HCT116 (cell line): ENCODE results near the gene TRMT2A. TPM values are rescaled to one million over a fixed set of nuclear protein-coding genes. Genes with fewer than 3 reads are reported as not detected.
A peak's percentile ranks its signal among the peaks of the same experiment; 100 is the strongest.

Experiments used
- ATAC-seq: fragments of 200-7000 bp; cut with Tn5 transposase; 2 replicates; pipeline ENCODE4 v1.9.1; 2020; ENCODE audit warnings: mild to moderate bottlenecking, moderate library complexity
- BruUV-seq: library from RNA; stranded (reverse); fragments of 400-500 nt; replicated peaks from 2 replicates; lab custom pipeline; 2021; lab: Mats Ljungman, UMichigan
- CTCF ChIA-PET: fragments of 300-600 bp; sonication (Branson Sonifier 250); formaldehyde crosslinking; loops from one replicate; lab custom pipeline; 2021; ENCODE audit warnings: antibody characterized with exemption; lab: Charles Lee
- POLR2A ChIA-PET: fragments of 300-600, 350-600 bp; sonication (Branson Sonifier 250); formaldehyde crosslinking; loops from one replicate; lab custom pipeline; 2021; ENCODE audit warnings: antibody characterized with exemption; lab: Charles Lee
- RAD21 ChIA-PET, 2 experiments: fragments of 300-600 bp; sonication (Branson Sonifier 250); formaldehyde crosslinking; loops; one replicate each; lab custom pipeline; 2023; ENCODE audit warnings: low total read pairs in 2 of 2; ENCODE audit not compliant: uncharacterized antibody in 2 of 2, unreplicated experiment in 2 of 2, low non-redundant PET in 1 of 2; lab: Charles Lee
- DNase-seq: peaks from one replicate; pipeline ENCODE4 v3.0.0-alpha.2; 2010; ENCODE audit warnings: low read depth, low spot score
- H2AFZ ChIP-seq: fragments of 200-600 bp; shearing (Covaris generic), sonication (generic); 2 replicates; pipeline ENCODE4 v1.6.1; 2017; ENCODE audit warnings: low read depth, mixed run types, mixed read lengths, antibody characterized with exemption, low read length; ENCODE audit not compliant: poor library complexity, severe bottlenecking
- H3K27ac ChIP-seq: 2 replicates; pipeline ENCODE4 v1.5.1; 2012; ENCODE audit warnings: low read depth, low read length
- H3K27me3 ChIP-seq: fragments of 200-600 bp; sonication (generic); 2 replicates; pipeline ENCODE4 v1.6.1; 2016; ENCODE audit warnings: mixed run types, low read length, mixed read lengths; ENCODE audit not compliant: insufficient read depth
- H3K36me3 ChIP-seq, 2 experiments: fragments of 200-500 bp in 1 of 2; fragments of 200-600 bp in 1 of 2; sonication (Bioruptor generic) in 1 of 2; sonication (generic) in 1 of 2; 2 replicates each; pipeline versions ENCODE4 v1.5.1 to v1.6.1; 2014 to 2016; ENCODE audit warnings: low read length in 2 of 2, inconsistent platforms in 1 of 2, mixed read lengths in 1 of 2, mixed run types in 1 of 2; ENCODE audit not compliant: insufficient read depth in 2 of 2, control insufficient read depth in 1 of 2
- H3K4me1 ChIP-seq, 2 experiments: fragments of 200-600 bp in 1 of 2; sonication (generic) in 1 of 2; 2 replicates each; pipeline versions ENCODE4 v1.5.1 to v1.6.1; 2012 to 2017; ENCODE audit warnings: low read length in 2 of 2, inconsistent platforms in 1 of 2, mild to moderate bottlenecking in 1 of 2, mixed read lengths in 1 of 2, mixed run types in 1 of 2, moderate library complexity in 1 of 2; ENCODE audit not compliant: insufficient read depth in 2 of 2, control insufficient read depth in 1 of 2
- H3K4me2 ChIP-seq: fragments of 200-600 bp; sonication (generic); 2 replicates; pipeline ENCODE4 v1.6.1; 2017; ENCODE audit warnings: mixed run types, low read length, mixed read lengths
- H3K4me3 ChIP-seq, 2 experiments: fragments of 200-600 bp in 1 of 2; sonication (generic) in 1 of 2; replicated peaks in 1 of 2; 2 replicates each; pipeline ENCODE4 v1.5.1; 2011 to 2016; ENCODE audit warnings: low read length in 2 of 2, control low read depth in 1 of 2, low read depth in 1 of 2, mild to moderate bottlenecking in 1 of 2, mixed read lengths in 1 of 2, mixed run types in 1 of 2
- H3K79me2 ChIP-seq: fragments of 200-600 bp; sonication (generic); 2 replicates; pipeline ENCODE4 v1.6.1; 2017; ENCODE audit warnings: mild to moderate bottlenecking, mixed run types, low read length, moderate library complexity, mixed read lengths; ENCODE audit not compliant: insufficient read depth
- H3K9ac ChIP-seq: fragments of 200-600 bp; sonication (generic); 2 replicates; pipeline ENCODE4 v1.6.1; 2016; ENCODE audit warnings: low read length, mixed read lengths
- H3K9me2 ChIP-seq: fragments of 200-600 bp; sonication (generic), shearing (Covaris generic); 2 replicates; pipeline ENCODE4 v1.6.1; 2017; ENCODE audit warnings: mixed run types, mild to moderate bottlenecking, moderate library complexity; ENCODE audit not compliant: insufficient read depth
- H3K9me3 ChIP-seq, 2 experiments: fragments of 200-500 bp in 1 of 2; fragments of 200-600 bp in 1 of 2; sonication (Bioruptor generic) in 1 of 2; sonication (generic) in 1 of 2; 2 replicates each; pipeline ENCODE4 v1.6.1; 2014 to 2017; ENCODE audit warnings: low read length in 2 of 2, mixed read lengths in 2 of 2, inconsistent platforms in 1 of 2, low read depth in 1 of 2, mild to moderate bottlenecking in 1 of 2, mixed run types in 1 of 2, moderate library complexity in 1 of 2; ENCODE audit not compliant: control insufficient read depth in 1 of 2, insufficient read depth in 1 of 2
- H4K20me1 ChIP-seq: fragments of 200-600 bp; sonication (generic), shearing (Covaris generic); 2 replicates; pipeline ENCODE4 v1.6.1; 2017; ENCODE audit warnings: mixed run types, mild to moderate bottlenecking, moderate library complexity; ENCODE audit not compliant: insufficient read depth
- CEBPB ChIP-seq: IDR thresholded peaks from 2 replicates; pipeline ENCODE4 v1.6.1; 2012; ENCODE audit warnings: low read depth
- EGR1 ChIP-seq: IDR thresholded peaks from 2 replicates; pipeline ENCODE4 v1.6.1; 2012; ENCODE audit warnings: low read depth
- ELF1 ChIP-seq: IDR thresholded peaks from 2 replicates; pipeline ENCODE4 v1.6.1; 2012; ENCODE audit warnings: low read depth, borderline replicate concordance
- JUND ChIP-seq: IDR thresholded peaks from 2 replicates; pipeline ENCODE4 v1.6.1; 2012
- RAD21 ChIP-seq: IDR thresholded peaks from 2 replicates; pipeline ENCODE4 v1.6.1; 2012; ENCODE audit warnings: low read depth, mild to moderate bottlenecking
- SP1 ChIP-seq: IDR thresholded peaks from 2 replicates; pipeline ENCODE4 v1.6.1; 2012; ENCODE audit warnings: low read depth
- TCF7L2 ChIP-seq: IDR thresholded peaks from 2 replicates; pipeline ENCODE4 v1.7.0; 2011; ENCODE audit warnings: borderline replicate concordance, inconsistent platforms; ENCODE audit not compliant: insufficient read depth, insufficient read length; ENCODE audit errors: extremely low read depth
- ZBTB33 ChIP-seq: IDR thresholded peaks from 2 replicates; pipeline ENCODE4 v1.6.1; 2011; ENCODE audit warnings: mild to moderate bottlenecking, low read length, moderate library complexity; ENCODE audit not compliant: insufficient replicate concordance; ENCODE audit errors: extremely low read depth
- ZFX ChIP-seq: fragments of 450-650 bp; IDR thresholded peaks from 2 replicates; pipeline ENCODE4 v1.6.1; 2017
- intact Hi-C: fragments of 100-400 bp; cut with micrococcal nuclease; formaldehyde crosslinking; loops from 2 replicates; pipeline ENCODE4 v1.10.0; 2022
- total RNA-seq: library from RNA; stranded (reverse); gene quantifications from one replicate; pipeline ENCODE4 v1.2.1, GENCODE V29; 2021; ENCODE audit not compliant: unreplicated experiment
- TF ChIP-seq, protein P1 (sequence below): IDR thresholded peaks from 2 replicates; pipeline ENCODE4 v1.6.1; 2012
- TF ChIP-seq, protein P2 (sequence below): IDR thresholded peaks from 2 replicates; pipeline ENCODE4 v1.6.1; 2012; ENCODE audit warnings: low read depth

TRMT2A gene
- total RNA-seq, 1 experiment from 2014 or later: 67.3 TPM

- ATAC-seq: no peak
- ChIA-PET CTCF (interaction anchor here (1.7 kb wide), 1 partner anchor 11 kb away, joined by 3 read pairs; no protein-coding TSS in a partner anchor), POLR2A (no interaction called here), RAD21 (no interaction called here)
- Histone ChIP-seq H3K36me3 (peaks cover 24 to 43% of the 10 kb centered on the region in 2 experiments), H3K4me2 (peak overlapping the region; percentile 91), H3K27ac (peak overlapping the region; percentile 79), H3K4me1 (peaks cover 12 to 27% of the 10 kb centered on the region in 2 experiments), H3K27me3 (no peaks in the 10 kb centered on the region), H3K9me3 (no peaks in the 10 kb centered on the region), H3K4me3 (peak overlapping the region; percentile 96 to 97), H3K9ac (peak overlapping the region; percentile 99), H4K20me1 (no peaks in the 10 kb centered on the region), H2AFZ (no peak overlapping the region), H3K79me2 (peaks cover 90% of the 10 kb centered on the region), H3K9me2 (no peaks in the 10 kb centered on the region)
- TF ChIP-seq SP1: no peak
- no peak for TF ChIP-seq TCF7L2
- DNase-seq: no peak
- intact Hi-C loops: loop anchor here (10.0 kb wide), 1 partner anchor 154 kb away; no protein-coding TSS in a partner anchor
- BruUV-seq: TSS peak; percentile 68
These were observed 1.4 kb upstream of the TRMT2A start for GRCh38 chr22:20118300-20119020.

DNA sequence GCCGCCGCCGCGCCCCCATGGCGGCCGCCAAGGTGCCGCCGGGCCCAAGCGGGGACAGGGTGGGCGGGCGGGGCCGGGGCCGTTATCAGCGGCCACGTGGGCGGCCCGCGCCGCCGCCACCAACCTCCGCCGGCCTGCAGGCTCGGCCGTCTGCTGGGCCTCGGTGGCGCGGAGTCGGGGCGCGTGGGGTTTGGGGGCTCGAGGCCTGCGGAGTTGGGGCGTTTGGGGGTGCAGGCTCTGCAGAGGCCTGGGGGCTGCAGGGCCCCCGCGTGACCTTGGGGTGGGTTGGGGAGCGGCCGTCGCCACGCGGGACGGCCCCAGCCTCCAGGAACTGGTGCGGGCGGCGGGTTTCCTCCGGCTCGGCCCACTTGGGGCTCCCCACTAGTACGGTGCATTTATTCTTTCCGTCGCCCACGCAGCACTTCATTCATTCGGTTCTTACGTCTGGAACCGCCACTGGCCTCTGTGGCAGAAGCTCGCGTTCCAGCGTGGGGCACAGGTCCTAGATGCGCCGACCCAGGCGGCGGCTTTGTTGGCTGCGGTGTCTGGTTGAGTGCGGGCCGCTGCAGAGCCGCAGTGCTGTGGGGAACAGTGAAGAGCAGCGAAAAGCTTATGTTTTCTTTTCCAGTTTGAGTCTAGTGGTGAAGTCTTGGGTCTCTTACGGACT lies 740 bp upstream of the TRMT2A start:
- intact Hi-C loops: loop anchor here (1.0 to 10.0 kb wide), 2 partner anchors 37 to 153 kb away; partner anchors contain the start of gene DGCR8
- peak; percentile 35 for ATAC-seq
- Histone ChIP-seq H2AFZ (no peak overlapping the region), H4K20me1 (no peaks in the 10 kb centered on the region), H3K79me2 (peaks cover 84% of the 10 kb centered on the region), H3K9me3 (no peaks in the 10 kb centered on the region), H3K4me3 (peak overlapping the region; percentile 96 to 97), H3K4me1 (peaks cover 12 to 27% of the 10 kb centered on the region in 2 experiments), H3K9me2 (no peaks in the 10 kb centered on the region), H3K27me3 (no peaks in the 10 kb centered on the region), H3K36me3 (peaks cover 20 to 45% of the 10 kb centered on the region in 2 experiments), H3K9ac (peak overlapping the region; percentile 99), H3K27ac (peak overlapping the region; percentile 79), H3K4me2 (peak overlapping the region; percentile 91)
- POLR2A ChIA-PET: no interaction called here
- RAD21 ChIA-PET: no interaction called here
- DNase-seq: no peak
- TF ChIP-seq, protein P1, sequence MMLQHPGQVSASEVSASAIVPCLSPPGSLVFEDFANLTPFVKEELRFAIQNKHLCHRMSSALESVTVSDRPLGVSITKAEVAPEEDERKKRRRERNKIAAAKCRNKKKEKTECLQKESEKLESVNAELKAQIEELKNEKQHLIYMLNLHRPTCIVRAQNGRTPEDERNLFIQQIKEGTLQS: no peak
- TF ChIP-seq CEBPB: no peak
- no peak for TF ChIP-seq RAD21
- peak; percentile 64 for TF ChIP-seq EGR1
- no peak for TF ChIP-seq ELF1
- TF ChIP-seq JUND: no peak
- TF ChIP-seq ZBTB33: no peak
- TF ChIP-seq, protein P2, sequence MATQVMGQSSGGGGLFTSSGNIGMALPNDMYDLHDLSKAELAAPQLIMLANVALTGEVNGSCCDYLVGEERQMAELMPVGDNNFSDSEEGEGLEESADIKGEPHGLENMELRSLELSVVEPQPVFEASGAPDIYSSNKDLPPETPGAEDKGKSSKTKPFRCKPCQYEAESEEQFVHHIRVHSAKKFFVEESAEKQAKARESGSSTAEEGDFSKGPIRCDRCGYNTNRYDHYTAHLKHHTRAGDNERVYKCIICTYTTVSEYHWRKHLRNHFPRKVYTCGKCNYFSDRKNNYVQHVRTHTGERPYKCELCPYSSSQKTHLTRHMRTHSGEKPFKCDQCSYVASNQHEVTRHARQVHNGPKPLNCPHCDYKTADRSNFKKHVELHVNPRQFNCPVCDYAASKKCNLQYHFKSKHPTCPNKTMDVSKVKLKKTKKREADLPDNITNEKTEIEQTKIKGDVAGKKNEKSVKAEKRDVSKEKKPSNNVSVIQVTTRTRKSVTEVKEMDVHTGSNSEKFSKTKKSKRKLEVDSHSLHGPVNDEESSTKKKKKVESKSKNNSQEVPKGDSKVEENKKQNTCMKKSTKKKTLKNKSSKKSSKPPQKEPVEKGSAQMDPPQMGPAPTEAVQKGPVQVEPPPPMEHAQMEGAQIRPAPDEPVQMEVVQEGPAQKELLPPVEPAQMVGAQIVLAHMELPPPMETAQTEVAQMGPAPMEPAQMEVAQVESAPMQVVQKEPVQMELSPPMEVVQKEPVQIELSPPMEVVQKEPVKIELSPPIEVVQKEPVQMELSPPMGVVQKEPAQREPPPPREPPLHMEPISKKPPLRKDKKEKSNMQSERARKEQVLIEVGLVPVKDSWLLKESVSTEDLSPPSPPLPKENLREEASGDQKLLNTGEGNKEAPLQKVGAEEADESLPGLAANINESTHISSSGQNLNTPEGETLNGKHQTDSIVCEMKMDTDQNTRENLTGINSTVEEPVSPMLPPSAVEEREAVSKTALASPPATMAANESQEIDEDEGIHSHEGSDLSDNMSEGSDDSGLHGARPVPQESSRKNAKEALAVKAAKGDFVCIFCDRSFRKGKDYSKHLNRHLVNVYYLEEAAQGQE: no peak
- TF ChIP-seq ZFX: peak; percentile 92; the same call in 1 of the 2 replicates
- CTCF ChIA-PET: interaction anchor here (1.7 kb wide), 1 partner anchor 12 kb away, joined by 3 read pairs; no protein-coding TSS in a partner anchor
- no TSS peak for BruUV-seq
